Breast epithelium (tissue), 3 donors: ENCODE measurements around the gene AR.

Experiments
- POLR2A ChIP-seq: fragments of 450-650 bp; IDR thresholded peaks from one replicate; pipeline ENCODE4 v1.6.1; 2016; ENCODE audit warnings: antibody characterized with exemption, mild to moderate bottlenecking, moderate library complexity
- POLR2AphosphoS5 ChIP-seq, 3 donors: sonication (generic); formaldehyde crosslinking; IDR thresholded peaks; one replicate each; pipeline ENCODE4 v1.6.1; 2017; ENCODE audit warnings: antibody characterized with exemption in 3 of 3

- TF ChIP-seq POLR2A (no peak), POLR2AphosphoS5 (IDR thresholded peaks at IDR 0.05) (no peak)
These were observed 91.6 kb downstream of the AR start for GRCh38 chrX:67635424-67635823.
